Measurements from ENCODE around the gene MYO3A.
A peak's percentile ranks its signal among the peaks of the same experiment; 100 is the strongest.

MYO3A gene, protein sequence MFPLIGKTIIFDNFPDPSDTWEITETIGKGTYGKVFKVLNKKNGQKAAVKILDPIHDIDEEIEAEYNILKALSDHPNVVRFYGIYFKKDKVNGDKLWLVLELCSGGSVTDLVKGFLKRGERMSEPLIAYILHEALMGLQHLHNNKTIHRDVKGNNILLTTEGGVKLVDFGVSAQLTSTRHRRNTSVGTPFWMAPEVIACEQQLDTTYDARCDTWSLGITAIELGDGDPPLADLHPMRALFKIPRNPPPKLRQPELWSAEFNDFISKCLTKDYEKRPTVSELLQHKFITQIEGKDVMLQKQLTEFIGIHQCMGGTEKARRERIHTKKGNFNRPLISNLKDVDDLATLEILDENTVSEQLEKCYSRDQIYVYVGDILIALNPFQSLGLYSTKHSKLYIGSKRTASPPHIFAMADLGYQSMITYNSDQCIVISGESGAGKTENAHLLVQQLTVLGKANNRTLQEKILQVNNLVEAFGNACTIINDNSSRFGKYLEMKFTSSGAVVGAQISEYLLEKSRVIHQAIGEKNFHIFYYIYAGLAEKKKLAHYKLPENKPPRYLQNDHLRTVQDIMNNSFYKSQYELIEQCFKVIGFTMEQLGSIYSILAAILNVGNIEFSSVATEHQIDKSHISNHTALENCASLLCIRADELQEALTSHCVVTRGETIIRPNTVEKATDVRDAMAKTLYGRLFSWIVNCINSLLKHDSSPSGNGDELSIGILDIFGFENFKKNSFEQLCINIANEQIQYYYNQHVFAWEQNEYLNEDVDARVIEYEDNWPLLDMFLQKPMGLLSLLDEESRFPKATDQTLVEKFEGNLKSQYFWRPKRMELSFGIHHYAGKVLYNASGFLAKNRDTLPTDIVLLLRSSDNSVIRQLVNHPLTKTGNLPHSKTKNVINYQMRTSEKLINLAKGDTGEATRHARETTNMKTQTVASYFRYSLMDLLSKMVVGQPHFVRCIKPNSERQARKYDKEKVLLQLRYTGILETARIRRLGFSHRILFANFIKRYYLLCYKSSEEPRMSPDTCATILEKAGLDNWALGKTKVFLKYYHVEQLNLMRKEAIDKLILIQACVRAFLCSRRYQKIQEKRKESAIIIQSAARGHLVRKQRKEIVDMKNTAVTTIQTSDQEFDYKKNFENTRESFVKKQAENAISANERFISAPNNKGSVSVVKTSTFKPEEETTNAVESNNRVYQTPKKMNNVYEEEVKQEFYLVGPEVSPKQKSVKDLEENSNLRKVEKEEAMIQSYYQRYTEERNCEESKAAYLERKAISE (N-terminal part only)

DNA sequence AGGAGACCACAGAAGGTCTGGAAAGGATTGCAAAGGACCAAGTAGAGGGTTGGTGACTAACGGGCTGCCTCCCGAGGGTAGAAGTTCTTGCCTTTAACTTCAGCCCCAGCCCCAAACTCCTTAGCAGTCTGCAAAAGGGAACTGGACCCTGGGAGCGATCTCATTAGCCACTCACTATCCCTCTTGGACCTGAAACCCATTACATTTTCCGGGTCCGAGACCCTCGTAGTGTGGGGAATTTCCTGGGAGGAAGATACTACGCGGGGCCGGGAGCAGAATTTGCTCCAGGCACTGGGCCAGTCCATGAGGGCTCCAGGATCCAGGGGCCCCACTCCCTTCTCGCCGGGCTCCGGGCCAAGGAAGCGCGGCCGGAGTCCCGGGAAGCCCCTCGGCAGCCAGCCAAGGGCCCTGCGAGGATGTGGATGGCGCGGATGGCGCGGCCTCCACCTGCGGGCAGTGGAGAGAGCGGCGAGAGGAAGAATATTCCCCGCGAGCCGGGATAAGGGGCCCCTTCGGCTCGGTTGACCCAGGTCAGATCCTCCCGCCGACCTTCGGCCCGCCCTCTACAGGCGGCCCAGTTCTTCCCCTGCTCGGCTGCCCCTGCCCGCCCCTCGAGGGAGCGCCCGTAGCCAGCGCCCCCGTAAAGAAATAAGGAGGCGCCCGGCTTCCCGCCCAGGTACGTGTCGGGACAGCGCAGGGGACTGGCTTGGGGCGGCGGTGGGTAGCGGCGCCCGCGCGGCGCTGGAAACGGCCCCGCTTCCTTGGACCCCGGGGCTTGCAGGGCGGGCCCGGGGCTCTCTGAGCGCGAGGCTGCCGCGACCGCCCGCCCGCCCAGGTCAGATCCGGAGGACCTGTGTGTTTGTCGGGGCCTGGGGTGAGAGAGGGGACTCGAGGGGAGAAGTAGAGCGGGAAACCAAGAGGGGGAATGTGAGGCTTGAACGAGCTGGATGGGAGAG lies at the start of gene MYO3A:
Gene MYO3A (plus strand): TSS at position 577 of the 956 bp plus-strand sequence. CDS start 17,882 bp downstream, outside the sequence.
- DNase-seq: peak; percentile 85

DNA sequence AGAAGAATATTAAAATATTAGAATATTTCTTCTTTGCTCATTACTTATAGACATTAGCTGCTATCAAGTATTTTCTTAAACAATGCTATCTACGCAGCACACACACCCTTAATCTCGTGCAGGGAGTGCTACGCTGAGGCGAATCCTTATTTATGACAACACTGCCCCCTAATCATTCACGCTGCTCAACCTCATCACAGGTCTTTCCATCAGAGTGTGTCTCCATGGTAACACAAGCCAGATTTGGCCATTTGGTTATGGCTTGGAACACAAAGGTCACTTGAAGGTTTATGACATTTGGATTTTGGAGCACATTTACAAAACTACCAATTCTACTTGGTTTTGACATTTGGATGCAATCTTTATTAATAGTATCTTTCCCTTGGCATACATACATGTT lies 45.4 kb upstream of the MYO3A start:
- DNase-seq: peak; percentile 93

DNA sequence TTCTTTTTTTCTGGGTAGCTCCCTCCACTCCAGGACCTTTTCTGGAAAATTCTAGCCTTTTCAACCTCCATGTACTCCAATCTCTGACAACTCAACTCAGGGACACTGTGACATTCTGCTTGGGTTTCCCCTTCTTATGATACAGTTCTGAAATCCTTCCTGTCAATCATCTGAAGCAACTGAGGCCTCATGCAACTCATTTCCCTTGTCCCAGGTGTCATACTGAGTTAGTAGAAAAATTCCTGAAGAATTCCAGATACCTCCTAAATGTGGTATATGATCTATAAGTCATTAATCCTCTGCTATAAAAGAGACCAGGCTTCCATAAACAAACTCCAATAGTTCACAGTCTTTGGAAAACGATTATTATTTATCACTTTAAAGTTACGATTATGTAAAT lies 43.0 kb upstream of the MYO3A start:
- DNase-seq: no peak

DNA sequence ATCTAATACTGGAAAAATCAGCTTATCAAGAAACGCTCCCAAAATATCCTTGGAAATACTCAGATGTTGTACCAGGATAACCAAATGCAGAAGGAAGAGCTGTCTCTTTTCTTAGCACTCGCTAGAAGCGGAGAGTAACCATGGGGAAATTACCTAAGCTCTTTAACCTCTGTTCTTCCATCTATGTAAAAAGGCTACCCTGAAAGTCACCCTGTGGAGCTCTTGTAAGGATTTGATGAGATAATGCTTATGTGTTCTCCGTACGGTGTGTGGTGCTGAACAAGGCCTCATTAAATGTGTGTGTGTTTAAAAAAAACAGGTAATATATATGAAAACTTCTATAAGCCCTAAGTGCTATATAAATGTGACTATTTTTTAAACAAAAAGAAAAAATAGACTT lies 38.2 kb upstream of the MYO3A start:
- DNase-seq: no peak

DNA sequence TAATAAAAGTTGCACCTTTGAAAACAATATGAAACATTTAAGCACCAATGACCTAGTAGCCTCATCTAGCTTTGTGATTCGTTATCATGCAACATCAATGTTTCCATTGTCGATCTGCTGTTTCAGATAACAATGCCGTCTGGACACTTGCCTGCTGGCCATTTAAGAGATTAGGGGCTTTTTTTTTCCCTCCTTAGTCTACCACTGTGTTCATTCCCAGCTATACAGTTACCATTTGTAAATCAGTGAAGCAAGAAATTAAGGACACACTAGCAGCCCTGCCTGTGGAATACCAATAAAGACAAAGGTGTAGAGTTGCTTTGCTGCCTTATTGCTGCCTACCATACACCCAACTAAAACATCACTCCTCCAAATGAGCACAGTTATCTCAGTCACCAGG lies 37.6 kb upstream of the MYO3A start:
- DNase-seq: peak; percentile 19

DNA sequence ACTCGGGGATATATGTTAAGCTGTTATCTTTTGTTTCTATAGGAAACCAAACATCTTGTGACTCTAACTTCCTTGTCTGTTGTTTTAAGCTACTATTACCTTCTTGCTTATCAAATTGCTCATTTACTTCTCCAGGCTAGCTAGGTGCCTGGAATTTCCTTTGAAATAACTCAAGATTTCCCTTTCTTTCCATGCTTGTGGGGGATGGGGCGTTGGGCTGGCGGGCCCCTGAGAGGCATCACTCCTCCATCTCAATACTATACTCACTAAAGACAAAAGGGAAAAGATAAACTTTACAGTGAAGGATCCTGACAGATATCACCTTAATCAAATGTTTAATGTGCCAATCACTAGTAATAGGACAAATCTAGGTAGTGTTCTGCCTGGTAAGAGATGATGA lies 34.7 kb upstream of the MYO3A start:
- no peak for DNase-seq

DNA sequence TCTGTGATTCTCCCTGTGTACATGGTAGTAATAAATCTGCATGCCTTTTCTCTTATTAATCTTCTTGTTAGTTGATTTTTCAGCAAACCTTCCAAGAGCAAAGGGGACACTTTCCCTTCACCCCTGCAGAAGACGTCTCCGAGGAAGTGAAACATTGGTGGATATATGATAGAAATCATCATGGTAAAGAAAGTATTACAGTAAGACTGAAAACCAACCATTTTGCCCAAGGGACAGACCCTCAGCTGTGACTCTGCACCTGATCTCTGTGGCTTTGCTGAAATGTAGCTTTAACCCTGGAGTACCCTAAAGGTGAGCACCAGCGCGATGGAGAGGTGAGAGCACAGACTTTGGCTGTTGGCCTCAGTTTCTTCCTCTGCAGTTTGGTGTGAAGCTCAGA lies 32.8 kb upstream of the MYO3A start:
- DNase-seq: no peak

DNA sequence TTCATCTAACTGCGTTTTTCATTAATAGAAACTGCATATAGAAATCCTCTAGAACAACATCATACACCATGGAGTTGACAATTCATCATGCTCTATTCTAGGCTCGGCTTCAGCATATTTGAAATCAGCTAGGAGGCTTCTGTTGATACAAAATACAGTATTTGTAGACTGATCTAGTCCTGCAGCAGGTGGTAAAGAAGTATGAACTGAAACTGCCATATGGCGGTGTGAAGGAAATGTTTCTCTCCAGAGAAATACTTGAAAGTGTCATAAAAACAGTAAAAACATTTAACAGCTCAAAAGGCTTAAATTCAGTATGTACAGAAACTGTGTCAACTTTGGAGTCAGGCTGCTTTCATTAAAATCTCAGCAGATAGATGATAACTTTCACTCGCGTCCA lies 32.0 kb upstream of the MYO3A start:
- no peak for DNase-seq

DNA sequence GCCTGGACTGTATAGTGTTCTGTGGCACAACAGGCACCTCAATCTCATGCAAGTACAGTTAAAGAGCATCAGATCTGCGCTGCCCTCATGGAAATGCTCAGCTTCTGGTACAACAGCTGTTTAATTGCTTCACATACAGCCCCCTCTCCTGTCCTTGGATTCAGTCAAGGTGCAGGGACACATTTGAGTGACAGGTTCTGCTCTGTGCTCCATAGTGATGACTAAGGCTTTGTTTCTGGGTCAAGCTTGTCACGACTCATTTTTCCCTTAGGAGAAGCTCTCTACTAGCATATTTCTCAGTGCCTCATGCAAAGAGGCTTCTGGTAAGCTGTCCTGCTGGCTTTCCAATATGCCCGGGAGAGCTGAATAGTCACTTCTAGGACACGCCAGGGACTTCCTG lies 26.8 kb upstream of the MYO3A start:
- peak; percentile 83 for DNase-seq

DNA sequence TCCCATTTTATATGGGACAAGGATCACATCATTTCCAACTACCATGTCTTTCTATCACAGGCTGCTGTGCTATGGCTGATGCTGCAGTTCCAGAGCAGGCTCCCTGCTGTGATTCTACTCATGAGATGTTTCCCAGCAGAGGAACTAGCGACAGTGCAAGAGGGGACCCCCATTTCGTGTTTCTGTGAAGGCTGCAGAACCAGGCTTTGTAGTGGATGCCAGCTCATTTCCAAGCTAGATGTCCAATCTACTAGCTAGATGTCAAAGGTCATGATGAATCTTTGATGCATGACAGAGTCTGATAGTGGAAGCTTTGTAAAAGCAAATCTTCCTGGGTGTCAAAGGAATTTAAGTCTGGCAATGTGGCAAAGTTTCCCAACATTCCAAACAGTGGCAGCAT lies 21.2 kb upstream of the MYO3A start:
- peak; percentile 66 for DNase-seq

DNA sequence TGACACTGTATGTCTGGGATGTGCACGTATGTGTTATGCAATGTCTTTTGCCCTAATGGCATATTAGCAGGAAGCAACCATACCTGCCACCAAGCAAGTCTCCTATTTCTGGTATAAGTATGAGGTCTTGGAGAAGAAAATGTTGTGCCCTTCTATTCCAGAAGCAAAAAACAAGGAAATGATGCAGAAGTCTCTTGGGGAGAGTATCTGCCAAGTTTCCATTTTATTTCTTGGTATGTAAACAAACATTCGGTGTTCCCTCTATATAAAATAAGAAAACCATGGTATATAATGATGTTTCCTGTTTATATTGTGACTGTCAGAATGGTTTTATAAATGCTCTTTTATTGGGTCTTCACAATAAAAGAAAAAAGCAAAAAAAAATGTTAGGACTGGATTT lies 19.3 kb upstream of the MYO3A start:
- DNase-seq: no peak

DNA sequence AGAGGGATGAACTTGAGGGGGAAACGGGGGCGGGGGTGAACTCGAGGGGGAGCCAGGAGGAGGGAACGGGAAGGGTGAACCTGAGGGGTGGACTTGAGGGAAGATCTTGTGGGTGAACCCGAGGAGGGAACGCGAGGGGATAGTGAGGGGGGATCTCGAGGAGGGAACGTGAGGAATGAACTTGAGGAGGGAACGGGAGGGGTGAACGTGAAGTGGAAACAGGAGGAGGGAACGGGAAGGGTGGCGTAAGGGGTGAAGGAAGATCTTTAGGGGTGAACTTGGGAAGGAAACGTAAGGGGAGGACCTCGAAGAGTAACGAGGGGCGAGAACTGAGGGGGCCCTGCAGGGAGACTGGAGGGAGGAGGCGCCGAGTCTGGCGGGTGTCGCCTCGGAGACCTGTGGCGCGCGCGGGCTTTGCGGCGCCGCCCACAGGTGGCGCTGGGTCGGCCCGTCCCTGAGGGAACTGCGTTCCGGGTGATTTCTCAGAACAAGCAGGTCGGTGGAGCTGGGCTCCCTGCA lies 651 bp downstream of the MYO3A start:
- DNase-seq: no peak

DNA sequence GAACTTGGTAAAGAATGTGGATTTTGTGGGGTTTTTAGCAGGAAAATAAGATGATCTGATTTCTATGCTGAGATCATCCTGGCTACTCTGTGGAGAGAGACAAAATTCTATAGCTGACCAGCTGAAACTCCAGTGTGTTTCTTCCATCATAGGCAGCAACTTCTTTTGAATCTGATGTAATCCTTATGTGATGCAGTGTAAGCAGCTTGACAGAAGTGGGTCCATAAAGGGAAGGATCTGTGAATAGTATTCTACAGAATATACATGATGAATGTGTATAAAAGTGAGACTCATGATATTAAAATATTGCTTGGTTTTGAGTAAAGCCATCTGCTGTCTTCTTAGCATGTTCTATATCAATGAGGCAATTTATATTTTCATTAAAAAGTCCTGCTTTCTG lies 4.4 kb downstream of the MYO3A start:
- no peak for DNase-seq

DNA sequence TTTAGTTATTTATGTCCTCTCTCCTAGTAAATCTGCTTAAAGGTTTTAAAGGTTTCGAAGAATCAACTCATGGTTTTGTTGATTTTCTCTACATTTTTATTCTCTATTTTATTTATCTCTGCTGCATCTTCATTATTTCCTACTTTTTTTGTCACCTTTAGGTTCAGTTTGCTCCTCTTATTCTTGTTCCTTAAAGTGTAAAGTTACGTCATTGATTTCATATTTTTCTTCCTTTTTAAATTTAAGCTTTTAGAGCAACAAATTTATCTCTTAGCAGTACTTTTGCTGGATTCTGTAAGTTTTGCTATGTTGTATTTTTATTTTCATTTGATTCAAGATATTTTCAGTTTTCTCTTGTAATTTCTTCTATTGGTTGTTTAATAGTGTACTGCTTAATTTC lies 10.7 kb downstream of the MYO3A start:
- DNase-seq: no peak

DNA sequence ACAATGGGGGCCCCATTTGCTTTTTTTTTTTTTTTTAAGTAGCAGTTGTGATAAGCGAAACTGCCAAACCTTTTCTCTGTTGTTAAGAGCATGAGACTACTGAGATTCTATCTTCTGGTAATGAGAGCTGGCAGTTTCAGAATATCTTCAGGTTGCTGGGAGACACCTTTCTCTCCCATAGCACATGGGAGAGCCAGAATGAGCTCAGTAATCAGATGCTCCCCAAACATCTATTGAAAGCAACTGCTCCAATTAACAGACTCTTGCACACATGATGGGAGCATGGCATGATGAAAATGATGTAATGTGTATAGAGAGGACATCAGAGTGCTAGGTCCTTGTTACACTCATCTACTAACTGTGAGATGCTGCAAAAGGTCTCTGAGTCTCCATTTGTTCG lies 18.8 kb downstream of the MYO3A start:
- peak; percentile 32 for DNase-seq

DNA sequence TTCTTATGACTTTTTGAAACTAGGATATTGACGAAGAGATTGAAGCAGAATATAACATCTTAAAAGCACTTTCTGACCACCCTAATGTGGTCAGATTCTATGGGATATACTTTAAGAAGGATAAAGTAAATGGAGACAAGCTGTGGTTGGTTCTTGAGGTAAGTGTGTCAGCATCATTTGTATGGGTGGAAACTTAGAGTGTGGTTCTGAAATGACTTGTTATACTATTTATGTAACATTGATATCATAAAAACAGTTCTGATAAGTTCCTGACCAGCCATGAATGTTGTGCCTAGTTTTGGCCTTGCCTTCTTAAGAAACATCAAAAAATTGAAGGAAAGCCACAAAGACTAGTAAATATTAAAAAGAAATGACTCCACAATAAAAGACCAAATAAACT lies 20.8 kb downstream of the MYO3A start:
- DNase-seq: no peak

DNA sequence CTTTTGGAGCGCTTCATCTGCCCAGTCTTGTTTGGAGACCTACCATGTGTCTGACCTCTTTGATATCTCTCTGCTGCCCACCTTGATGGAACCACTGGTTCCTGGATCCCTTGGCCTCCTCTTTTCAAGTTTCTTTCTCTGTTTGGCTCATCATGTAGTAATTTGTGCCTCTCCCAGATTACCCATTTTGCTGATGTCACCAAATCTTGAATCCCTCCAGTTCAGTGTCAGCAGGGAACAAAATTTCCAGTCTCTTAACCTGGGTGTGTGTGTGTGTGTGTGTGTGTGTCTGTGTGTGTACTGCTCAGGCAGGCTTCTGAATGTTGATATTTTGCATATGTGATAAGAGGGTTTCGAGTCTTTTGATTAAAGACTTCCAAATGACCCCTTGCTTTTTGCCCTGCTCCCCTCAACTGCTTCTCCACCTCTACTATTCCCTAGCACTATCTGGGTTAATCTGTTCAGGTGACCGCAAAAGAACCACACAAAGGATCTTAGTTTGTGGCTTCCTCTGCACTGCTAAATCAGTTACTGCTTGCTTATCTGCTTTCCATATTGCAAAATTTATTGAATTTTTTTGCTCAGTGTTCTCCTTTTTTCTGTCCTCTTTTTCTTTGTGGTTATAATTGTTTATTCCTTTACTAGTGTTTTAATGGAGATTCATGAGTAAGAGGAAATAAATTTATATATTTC lies 25.7 kb downstream of the MYO3A start:
- DNase-seq: no peak

DNA sequence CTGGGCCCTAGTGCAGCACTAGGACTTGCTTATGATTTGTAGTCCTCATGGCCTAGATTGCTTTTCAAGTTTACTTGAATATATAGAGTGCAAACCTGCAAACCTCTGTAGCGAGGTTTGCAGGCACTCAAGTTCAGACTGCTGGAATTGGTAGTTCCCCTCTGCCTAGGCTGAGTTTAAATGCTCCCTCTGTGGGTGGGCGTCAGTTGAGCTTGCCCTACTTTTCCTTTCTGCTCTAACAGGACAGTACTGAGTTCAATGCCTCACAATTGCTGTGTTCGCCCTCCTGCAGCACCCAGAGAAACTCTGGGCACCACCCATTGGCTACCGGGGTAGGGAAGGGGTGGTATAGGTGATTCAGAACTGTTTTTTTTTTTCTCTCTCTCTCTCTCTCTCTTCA lies 31.6 kb downstream of the MYO3A start:
- no peak for DNase-seq

DNA sequence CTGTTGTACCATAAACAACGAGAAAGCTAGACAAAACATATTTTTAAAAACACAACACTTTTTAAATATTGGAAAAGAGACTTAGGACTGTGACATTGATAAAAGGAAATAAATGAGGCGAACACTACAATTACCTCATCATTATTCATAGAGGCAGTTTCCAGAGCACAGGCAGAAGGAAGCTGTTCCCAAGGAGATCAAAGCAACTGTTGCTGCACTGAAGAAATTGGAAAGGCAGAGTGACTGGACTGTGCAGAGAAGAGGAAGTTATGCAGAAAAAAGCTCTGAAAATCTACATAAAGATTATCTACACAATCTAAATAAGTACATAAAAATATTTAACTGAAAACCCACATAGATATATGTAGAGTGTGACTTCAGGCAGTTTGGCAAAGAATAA lies 32.8 kb downstream of the MYO3A start:
- peak; percentile 53 for DNase-seq

DNA sequence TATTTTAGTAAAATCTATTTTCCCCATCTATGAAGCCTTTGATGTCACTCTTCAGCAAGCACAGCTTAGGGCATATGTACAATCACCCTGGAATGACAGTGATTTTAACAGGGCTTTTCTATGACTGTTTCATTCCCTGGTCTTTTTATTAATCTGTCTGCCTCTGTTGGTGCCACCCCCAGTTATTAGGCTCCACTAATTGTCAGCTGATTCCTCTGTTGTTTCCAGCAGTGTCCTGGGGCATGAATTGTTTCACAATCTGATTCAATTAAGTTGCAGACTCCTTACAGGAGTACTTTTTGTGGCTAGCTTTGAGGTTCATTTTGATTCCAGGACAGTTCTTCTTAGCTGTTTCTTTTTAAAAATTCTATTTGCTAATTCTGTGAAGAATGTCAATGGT lies 38.6 kb downstream of the MYO3A start:
- peak; percentile 45 for DNase-seq

DNA sequence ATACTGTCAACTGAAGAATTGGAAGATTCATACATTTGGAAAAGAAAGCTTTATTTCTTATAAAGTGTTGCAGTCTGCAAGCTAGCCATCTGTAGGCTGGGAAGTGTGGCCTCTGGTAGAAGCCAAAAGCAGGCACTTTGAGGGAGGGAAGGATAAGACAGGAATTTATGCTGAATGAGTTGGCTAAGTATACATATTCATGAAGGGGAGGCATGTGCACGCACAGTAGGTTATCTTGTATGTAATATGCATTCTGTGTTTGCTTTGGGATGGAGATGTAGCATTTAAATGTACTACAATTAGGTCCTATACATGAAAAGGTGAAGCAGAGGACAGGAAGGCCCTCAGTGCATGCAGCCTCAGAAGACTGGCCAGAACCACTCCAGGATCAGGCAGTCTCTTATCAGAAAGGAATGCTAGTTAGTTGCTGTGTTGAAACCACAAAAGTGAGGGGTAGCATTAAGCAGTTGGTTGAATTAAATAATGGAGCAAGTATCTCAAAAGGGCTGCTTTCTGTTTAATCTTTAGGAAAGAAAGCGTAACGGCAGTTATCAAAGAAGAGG lies 40.9 kb downstream of the MYO3A start:
- DNase-seq: no peak

Measured in eye (tissue), 1 donor.